Measurements from ENCODE around the gene LHX5.
"Not testable (repeated sequence)": the region's sequence is repeated elsewhere in the genome, so short reads cannot be mapped to it uniquely, and the experiment has no call there.

Gene LHX5

DNA sequence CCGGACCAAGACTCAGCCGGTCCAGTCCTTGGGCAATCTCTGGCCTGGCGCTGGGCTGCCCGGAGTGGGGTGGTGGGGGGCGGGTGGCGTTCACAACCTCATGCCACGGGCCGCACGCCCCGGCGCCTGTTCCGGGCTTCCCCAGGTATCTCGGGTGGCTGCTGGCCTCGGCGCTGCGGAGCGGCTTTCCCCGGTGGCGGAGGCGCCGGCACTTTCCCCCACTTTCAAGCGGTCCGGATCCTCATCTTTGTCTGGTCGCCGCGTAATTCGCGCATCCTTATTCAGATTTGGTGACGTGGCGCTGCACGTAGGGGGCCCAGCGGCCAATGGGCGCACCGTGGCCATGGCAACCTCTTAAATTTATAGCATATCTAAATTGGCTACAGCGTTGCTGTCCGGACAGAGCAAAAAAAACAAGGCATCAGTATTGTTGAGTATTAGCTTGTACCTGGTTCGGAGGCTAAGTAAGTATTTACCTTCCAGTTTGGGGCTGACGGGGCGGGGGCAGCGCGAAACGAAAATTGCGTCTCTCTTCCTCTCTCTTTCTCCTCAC lies at the start of gene LHX5:
Gene LHX5, minus strand, starts transcription at position 253 of the 553 bp plus-strand sequence. CDS start 373 bp downstream, outside the sequence.
- DNase-seq, result no peak

DNA sequence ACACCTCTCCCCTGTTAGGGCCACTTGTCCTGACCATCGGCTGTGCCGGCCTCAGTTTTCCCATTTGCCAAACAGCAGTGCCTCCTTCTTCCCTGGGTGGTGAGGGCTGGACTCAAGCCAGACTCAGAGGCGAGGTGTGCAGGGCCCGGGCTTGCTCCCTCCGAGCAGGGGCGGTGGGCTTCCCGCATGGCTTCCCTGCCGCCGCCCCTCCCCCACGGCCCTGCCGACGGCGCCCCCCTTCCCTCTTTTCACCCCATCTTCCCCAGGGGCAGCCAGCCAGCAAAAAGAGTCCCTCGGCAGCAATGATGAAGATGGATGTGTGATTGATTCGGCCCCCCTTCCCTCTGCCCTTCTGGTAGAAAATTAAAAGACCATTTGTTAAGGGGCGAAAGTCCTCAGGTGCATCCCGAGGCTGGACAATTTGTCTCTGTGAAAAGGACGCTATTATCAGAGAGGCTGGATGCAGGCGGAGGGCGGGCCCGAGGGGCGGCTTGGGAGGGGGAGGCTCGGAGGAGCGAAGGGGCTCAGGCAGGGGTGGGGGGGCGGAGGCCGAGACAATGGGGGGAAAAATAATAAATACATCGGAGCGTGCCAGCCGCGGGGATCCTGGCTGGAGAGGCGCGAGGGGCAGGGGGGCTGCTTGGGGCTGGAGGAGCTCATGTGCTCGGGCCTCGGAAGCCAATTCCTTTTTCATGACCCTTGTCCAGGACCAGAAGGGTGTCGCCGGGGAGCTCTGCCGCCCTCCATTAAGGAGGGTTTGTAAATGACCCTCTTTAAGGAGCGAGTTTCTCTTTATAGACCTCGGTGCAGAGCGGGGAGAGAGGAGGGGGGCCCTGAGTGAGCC lies 48.0 kb upstream of the LHX5 start:
- no peak for DNase-seq

DNA sequence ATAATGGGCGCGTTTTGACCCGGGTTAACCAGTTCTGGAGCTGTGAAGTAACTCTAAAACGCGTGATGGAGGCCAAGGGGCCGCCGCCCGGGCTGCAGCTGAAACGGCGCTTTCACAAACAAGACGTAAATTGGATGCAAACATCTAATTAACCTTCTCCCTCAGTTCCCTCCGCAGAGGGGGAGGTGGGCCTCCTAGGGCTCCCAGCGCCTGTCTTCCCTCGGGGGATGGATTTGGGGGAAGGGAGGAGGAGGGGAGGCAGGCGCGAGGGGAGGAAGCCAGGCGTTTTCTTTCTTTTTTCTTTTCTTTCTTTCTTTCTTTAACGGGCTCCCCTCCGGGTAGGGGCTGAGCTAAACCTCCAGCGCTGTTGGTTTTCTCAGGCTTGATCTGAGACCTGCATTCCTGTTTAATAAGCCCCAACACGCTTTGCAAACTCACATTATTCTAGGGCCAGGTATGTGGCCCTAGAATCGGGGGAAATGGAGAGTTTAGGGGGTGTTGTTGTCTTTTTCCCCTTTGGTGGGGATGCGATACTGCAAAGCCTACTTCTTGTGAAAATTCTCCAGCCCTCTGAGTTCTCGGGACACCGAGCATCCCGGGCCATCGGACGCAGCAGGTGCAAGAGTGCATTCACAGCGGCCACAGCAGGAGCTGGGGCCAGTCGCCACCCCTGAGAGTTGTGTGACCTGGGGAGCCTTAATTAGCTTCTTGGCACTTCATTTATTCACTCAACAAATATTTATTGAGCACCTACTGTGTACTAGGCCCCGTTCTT lies 43.6 kb upstream of the LHX5 start:
- DNase-seq, result no peak

DNA sequence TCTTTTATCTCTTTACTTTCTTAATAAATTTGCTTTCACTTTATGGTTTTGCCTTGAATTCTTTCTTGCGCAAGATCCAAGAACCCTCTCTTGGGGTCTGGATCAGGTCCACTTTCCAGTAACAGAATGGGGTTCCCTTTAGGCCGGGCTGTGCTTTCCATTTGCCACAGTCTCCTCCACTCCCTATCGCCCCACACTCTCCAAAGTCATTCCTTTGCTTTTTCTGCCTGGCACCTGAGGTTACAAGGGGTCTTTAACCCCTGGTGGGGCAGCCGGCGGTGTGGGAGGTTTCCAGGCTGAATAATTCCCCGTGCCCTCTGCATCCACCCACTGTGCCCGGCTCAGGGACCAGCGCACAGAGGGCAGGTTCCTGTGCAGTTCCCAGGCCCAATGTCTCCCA lies 42.9 kb upstream of the LHX5 start:
- DNase-seq, result no peak

DNA sequence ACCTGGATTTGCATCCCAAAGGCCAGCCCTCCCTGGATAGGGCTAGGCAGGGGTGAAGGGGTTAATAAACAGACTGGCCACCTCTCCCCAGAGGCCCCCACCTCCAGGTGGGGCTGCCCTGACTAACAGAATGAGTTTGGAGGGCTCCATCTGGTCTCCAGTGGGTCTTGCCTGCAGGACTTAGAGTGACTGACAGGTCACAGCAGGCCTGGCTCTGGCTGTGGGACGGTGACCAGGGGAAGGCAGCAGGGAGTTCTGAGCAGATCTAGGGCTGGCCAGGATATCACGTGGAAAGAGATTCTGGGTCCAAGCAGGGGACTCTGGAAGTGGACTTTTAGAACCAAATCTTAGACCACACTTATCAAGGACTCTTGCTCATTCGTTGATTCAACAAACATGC lies 40.9 kb upstream of the LHX5 start:
- no peak for DNase-seq

DNA sequence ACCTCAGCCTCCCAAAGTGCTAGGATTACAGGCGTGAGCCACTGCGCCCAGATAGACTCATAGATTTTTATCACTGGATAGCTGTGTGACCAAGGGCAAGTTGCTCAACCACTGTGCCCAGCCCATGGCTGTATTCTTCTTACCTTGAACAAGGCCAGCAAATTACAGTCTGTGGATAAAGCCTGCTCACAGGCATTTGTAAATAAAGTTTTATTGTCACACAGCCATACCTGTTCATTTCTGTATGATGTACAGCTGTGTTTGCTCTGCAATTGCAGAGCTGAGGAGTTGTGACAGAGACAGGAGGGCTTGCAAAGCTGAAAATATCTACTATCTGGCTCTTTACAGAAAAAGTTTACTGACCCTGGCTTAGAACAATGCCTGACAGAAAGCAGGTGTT lies 35.2 kb upstream of the LHX5 start:
- DNase-seq, result no peak

DNA sequence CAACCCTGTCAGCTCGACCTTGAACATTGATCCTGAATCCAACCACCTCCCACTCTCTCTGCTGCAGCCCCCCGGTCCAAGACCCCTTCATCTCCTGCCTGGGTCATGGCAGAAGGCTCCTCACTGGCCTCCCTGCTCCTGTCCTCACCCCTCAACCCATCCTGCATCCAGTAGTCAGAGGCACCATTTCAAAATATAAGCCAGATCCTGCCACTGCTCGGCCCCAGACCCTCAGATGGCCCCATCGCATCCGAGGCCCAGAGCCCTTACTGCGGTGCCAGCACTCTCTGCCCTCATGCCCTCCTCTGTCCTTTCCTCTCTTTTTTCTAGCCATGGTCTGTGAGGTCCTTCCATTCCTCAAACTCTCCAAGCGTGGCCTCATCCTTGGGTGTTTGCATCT lies 34.3 kb upstream of the LHX5 start:
- no peak for DNase-seq

DNA sequence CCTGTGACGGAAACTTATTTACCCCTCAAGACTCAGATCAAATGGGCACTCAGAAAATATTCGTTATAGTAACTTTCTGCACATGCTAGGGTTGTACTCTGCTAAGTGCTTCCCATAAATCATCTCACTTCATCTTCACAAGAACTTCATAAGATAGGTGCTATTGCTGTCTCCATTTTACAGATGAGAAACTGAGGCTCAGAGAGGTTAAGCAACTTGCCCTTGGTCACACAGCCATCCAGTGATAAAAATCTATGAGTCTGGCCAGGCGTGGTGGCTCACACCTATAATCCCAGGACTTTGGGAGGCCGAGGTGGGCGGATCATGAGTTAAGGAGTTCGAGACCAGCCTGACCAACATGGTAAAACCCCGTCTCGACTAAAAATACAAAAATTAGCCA lies 33.2 kb upstream of the LHX5 start:
- DNase-seq, result no peak

DNA sequence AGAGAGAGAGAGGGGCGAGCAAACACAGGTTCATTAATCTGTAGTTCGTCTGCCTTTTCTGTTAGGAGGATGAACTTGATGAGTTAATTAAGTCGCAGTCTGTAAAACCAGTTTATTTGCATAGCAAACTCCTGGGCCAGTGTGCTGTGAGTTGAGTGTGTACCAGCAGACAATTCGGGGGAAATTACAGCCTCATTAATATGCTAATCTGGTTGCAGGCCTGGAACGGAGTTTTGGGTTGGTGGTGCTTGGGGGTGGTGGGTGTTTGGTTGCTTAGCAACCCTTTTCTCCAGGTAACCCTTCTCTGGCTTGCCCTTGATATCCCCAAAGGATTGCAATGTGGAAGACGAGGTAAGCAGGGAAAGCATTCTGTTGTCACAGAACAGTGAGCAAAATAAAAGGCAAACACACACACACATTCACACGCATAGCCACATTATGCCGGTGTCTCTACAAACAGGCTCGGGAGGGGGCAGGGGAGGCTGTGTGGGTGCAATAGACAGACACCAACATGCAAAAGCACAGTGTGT lies 29.2 kb upstream of the LHX5 start:
- DNase-seq, result no peak

DNA sequence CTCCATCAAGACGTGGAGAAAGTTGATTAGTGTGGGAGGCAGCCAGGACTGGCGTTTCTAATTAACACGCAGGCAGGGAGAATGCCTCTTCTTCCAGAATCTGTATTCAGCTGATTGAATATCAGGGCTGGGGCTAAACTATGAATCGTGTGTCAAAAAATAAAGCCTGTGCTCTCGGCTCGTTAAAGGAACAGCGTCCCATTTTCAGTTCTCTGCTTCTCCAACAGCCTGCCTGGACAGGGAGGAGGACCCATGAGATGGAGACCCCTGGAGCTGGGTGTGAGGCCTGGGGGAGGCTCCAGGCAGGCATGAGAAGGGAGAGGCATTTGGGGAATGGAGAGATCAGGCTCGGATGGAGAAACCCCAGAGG lies 28.6 kb upstream of the LHX5 start:
- no peak for DNase-seq

DNA sequence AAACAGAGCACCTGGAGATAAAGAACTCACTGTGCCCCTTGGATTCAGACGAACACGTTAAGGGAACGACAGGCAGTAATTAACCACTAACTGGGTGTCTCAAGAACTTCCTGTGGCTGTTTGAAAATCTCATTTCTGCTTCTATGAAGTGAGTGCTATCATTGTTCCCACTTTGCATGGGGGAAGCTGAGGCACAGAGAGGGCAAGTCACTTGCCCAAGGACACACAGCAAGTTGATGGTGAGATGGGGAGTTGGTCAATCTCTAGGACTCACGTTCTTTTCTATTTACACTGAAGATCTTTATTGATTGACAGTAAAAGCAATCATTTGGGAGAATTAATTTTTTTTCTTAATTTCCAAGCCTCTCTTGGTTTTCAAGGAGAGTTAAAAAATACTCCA lies 26.8 kb upstream of the LHX5 start:
- no peak for DNase-seq

DNA sequence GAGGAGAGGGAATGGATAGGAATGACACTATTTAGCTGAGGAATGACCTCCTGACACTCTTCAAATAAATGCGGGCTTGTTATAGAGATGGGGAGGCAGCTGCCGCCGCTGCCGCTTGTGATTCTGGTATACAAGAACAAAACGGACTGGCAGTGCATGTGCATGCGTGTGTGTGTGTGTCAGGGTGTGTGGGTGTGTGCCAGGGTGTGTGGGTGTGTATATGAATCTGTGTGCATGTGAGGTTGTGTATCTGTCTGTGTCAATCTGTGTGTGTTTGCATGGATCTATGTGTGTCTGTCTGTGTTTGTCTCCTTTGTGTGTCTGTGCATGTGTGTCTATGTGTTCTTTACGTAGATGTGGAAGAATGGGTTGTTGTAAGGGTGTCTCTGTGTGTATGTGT lies 26.0 kb upstream of the LHX5 start:
- DNase-seq, result no peak

DNA sequence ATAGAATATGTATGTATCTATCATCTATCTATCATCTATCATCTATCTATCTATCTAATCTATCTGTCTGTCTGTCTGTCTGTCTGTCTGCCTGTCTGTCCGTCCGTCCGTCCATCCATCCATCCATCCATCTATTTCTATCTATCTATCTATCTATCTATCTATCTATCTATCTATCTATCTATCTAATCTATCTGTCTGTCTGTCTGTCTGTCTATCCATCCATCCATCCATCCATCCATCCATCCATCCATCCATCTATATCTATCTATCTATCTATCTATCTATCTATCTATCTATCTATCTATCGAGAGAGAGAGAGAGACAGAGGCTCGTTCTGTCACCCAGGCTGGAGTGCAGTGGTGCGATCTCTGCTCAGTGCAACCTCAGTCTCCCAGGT lies 24.3 kb upstream of the LHX5 start:
- DNase-seq, result not testable (repeated sequence)

DNA sequence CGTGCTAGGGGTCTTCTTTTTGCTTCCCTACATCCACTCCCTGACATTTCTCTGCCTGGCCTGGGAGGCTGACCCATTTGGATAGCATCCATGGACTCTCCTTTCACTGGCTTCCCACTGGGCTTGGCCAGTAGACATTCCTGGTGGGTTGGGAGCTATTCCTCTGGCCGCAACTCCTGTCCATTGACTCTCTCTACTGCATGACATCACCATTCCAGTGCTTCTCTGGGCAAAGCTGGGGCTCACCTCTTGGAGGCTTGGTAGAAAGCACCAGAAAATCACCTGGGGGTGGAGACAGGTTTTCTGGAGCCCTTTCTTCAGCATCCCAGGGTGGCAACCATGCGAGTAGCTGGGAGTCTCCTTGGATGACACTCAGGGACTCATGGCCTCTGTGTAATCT lies 16.7 kb upstream of the LHX5 start:
- DNase-seq, result no peak

DNA sequence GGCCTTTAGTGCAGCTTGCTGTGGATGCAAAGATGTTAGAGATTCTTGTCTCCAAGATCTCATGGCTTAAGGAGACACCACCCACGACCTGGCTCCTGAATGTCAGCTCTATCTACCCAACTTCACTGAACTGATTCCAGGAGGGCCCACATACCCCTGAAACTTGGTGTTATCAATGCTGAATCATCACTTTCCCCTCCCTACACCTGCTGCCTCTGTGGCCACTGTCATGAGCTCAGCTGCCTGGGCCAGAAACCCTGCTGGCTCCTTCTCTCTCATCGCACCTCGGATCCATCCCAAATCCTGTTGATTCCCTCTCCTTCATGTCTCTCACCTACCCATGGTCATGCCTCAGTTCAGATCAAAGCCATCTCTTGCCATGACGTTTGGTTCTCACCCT lies 15.1 kb upstream of the LHX5 start:
- DNase-seq, result no peak

DNA sequence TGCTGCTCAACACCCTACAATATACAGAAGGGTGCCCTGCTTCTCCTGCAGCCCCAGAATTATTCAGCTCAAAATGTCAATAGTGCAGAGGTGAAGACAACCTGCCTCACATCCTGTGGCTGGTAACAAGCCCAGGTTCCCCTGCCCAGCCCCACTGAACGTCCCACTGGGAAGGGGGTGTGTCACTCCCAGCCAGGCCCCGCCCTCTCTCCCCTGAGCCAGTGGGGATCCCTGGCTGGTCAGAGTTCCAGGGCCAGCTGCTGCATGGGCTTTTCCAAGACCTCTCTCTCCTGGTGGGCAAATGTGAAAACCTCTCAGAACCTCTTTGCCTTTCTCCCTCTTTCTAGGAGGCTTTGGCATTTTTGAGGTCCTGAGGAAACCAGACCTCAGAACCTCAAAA lies 13.7 kb upstream of the LHX5 start:
- no peak for DNase-seq

DNA sequence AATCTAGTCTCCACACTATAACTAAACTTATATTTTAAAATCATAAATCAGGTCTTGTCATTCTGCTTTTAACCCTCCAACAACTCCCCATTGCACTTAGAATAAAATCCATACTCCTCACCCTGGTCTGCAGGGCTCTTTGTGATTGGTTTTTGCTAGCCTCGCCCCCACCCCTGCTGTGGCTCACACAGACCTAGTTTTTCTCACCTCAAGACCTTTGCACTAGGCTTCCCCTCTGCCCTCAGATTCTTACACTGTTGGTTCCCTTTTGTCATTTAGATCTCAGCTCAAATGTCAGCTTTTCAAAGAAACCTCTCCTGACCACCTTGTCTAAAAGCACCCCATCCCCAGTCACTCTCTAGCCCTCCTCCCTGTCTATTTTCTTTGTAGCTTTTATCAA lies 10.7 kb upstream of the LHX5 start:
- DNase-seq, result no peak

DNA sequence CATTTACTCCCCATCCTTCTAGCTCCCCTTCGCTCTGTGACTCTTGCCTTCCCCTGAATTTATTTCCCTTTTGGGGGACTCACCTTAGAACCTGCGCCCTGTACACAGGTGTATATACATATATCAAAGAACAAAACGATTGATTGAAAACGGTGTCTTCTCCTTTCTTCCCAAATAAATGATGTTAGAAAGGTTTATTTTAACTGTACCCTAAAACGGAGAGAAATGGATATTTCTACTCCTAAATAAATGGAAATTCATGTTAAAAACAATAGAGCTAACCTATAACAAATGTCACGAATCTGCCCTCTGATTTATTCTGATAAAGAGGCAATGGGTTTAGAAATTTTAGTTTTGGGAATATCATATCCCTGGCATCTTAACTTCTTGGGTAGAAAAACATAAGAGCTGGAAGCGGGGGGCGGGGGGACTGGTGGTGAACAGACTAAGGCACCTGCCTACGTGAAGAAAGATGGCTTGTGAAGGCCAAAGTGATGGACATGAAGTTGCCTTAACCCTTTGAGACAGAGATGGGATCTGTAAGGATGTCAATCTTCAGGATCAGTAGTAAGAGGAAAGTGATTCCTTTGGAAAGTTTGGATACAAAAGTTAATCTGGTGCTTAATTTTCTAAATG lies 8.8 kb upstream of the LHX5 start:
- DNase-seq, result no peak

DNA sequence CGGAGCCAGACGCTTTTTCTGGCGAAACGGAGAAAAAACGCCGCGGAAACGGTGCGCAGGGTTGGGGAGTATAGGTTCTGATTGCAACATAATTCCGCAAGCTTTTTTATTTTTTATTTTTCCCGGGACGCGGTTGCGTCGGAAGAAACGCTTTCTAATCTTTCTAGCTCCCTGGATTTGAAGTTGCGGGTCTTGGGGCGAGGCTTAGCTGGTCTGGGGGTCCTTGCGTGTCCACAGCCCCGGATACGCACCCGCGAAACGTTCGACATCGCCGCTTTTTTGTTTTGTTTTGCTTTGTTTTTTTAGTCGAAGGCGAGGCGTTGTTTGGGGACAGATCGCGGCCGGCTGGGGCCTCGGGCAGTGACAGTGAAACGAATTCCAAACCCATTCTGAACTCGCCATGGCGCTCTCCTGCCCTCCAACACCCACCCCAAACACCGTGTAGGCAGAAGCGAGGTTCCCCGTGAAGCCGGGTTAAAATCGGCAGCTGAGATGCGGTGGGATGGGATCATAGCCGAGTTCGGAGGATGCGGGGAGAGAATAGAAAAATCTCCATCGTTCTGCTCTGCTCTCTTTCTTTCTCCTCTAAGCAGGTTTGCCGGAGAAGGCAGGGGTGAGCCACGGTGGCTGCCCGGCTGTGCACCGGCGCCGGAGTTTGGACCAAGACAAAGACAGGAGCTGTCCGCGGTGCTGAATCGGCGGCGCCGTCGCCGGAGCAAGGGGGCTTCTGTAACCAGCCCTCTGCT lies 8.1 kb upstream of the LHX5 start:
- peak; percentile 50 for DNase-seq

DNA sequence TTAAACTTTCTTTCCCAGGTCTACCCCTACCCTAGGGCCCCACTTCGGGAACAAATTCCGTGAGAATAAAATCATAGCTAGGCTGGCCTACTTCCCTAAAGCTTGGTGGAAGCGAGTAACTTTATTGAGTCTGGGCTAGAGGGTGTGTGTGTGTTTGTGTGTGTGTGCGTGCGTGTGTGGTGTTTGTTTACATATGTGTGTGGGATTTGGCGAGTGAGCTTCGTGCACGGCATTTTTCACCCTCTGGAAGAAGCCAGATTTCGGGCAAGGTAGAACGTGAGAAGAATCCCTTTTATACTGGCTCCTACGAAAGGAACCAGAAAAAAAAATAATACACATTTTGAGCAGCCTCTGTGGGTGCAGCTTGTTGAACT lies 7.5 kb upstream of the LHX5 start:
- DNase-seq, result no peak

DNA sequence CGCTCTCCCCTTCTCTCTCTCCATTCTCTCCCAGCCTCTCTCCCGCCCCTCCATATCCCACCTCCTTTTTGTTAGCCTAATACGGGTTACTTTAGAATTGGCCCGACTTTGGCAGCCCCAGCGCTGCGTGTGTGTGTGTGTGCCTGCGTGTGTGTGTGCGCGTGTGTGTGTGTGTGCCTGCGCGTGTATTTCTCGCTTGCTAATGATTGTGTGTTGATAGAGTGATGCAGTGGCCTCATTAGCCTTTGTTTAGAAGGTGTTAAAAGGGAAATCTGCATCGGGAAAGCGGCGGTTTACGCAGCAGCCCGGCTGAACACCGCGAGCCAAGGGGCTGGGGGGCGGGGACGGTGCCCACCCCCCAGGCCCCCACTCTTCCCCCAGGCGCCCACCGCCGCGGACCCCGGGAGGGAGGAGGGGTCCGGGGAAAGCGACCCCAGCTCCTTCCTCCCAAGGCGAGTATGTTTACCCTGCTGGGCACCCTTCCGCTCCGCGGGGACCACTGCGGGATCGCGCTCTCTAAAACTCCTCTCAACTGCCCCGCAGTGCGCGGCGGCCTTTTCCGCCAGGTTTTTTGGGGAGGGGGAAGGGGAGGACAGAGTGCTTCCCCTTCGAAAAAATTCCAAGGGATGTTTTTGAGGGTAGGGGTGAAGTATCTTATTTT lies 6.8 kb upstream of the LHX5 start:
- no peak for DNase-seq

DNA sequence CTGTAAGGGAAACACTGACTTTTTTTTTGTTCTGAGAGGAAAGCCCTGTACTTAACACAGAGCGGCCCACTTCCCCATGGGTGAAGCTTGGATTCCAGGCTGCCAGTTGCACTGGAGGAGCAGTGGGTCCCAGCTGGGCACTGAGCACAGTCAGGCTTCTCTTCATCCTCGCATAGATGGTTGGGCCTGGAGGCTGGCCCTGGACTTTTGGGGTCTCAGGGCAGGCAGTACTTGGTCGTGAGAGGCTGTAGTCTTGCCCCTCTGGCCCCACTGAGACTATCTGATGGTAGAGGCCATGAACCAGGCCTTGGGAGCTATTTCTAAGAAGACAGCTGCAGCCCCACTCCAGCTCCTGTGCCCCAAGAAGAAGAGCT lies 6.2 kb upstream of the LHX5 start:
- no peak for DNase-seq
